Activated T-helper 1 cell treated with Interleukin-2 at 50 U/mL for 16 hours (primary cell): ENCODE data around the gene GOLPH3L.
"Not testable (repeated sequence)": the region's sequence is repeated elsewhere in the genome, so short reads cannot be mapped to it uniquely, and the experiment has no call there.

Source experiments
- DNase-seq: peaks from one replicate; pipeline ENCODE4 v3.0.0-alpha.2; 2020; ENCODE audit warnings: low read depth

Gene GOLPH3L

GRCh38 chr1:150615346-150616201, 81.4 kb downstream of the GOLPH3L start:
- no peak for DNase-seq

DNA sequence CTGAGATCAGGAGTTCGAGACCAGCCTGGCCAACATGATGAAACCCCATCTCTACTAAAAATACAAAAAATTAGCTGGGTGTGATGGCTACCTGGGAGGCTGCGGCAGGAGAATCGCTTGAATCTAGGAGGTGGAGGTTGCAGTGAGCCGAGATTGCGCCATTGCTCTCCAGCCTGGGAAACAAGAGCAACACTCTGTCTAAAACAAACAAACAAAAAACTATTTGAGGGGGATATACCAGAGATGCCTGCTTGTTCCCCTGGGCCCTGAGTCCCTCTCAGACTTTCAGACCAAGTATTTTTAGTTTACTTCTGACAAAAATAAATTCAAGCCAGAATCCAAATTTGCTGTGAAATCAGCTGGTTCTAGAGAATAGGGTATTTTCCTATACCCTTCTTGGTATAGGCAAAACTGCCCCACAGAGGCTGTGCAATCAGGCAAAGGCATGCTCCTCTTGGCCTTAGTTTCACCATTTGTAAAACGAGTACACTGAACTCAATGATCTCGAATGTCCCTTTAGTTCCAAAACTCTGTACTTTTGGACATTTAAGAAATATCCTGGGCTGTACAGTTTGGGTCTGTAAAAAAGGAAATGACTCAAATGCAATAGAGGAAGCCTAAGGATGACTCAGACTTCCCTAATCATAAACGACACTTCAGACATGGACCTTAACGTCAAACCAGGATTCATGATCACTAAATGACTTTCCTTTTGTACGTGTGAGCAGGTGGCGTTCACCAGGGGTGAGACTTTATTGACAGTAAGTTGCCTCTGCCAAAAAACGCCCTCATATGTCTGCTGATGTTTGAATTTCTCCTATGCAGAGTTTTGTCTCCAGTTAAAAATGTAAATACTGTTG, 83.7 kb downstream of the GOLPH3L start:
- DNase-seq: peak; percentile 17

- DNase-seq: no peak
These were observed 85.0 kb downstream of the GOLPH3L start for GRCh38 chr1:150612014-150612345.

- DNase-seq: no peak
These were observed 86.4 kb downstream of the GOLPH3L start for GRCh38 chr1:150610576-150610975.

DNA sequence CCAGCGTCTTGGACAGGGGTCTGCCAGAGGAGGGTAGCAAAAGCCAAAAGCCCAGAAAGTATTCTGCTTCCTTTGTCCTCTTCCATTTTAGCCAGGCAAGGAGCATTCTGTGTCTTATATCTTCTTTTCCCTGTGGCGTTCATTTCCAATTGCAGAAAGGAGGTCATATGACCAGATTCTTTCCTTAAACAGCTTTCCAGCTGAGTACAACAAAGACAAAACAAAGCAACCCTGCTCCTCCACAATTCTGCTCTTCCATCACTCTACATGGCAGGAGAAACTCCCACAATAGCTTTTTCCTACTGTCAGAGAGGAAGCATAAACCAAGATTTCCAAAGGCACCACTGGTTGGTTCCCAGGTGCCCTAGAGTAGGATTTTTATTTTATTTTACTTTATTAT, 87.2 kb downstream of the GOLPH3L start:
- DNase-seq: no peak

DNA sequence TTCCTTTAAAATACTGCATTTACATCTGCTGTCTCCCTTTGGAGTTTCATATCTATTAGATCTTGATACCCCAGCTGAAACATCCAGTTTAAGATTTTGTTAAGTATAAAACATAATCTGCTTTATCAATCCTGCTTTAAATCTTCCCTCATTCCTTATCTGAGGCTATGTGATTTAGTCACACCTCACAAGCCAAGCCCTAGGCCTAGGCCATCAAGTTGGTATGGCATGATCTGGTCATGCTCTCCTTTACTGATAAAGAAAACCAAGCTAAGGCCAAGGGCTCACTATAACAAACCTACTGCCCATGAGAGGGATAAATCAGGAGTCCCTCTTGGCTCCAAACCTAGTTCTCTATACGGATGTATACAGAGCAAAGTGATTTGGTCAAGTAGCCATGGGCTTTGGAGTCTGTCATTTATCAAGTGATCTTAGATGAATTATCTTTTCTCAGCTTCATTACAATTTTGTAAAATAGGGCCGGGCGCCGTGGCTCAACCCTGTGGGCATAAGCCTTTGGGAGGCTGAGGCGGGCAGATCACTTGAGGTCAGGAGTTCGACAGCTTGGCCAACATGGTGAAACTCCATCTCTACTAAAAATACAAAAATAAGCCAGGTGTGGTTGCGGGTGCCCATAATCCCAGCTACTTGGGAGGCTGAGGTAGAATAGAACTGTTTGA, 90.4 kb downstream of the GOLPH3L start:
- no peak for DNase-seq

- DNase-seq: not testable (repeated sequence)
These were observed 91.6 kb downstream of the GOLPH3L start for GRCh38 chr1:150605451-150605731.

- DNase-seq: no peak
These were observed 92.7 kb downstream of the GOLPH3L start for GRCh38 chr1:150604226-150604588.

DNA sequence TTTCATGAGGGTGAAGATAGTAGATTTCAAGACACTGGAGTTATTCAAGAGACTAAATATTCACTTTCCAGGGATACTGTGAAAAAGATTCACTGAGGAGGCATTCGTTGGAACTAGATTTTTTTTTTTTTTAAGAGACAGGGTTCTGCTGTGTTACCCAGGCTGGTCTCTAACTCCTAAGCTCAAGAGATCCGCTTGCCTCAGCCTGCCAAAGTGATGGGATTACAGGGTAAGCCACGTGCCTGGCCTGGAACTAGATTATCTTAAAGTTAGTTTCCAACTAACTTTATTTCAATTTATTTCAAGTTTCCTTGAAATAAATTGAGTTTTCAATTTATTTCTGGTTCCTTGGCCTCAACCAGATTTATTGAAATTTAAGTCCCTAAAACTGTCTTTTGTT, 93.2 kb downstream of the GOLPH3L start:
- no peak for DNase-seq

DNA sequence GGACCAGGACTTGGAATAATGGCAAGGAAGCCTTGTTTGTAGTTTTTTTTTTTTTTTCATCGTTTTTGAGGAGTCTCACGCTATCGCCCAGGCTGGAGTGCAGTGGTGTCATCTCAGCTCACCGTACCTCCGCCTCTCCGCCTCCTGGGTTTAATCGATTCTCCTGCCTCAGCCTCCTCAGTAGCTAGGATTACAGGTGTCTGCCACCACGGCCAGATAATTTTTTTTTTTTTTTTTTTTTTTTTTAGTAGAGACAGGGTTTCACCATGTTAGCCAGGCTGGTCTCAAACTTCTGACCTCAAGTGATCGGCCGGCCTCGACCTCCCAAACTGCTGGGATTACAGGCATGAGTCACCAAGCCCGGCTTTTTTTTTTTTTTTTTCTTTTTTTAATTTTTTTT, 94.6 kb downstream of the GOLPH3L start:
- not testable (repeated sequence) for DNase-seq

GRCh38 chr1:150601540-150601939, 95.4 kb downstream of the GOLPH3L start:
- DNase-seq: no peak

- not testable (repeated sequence) for DNase-seq
These were observed 98.6 kb downstream of the GOLPH3L start for GRCh38 chr1:150598346-150598745.

DNA sequence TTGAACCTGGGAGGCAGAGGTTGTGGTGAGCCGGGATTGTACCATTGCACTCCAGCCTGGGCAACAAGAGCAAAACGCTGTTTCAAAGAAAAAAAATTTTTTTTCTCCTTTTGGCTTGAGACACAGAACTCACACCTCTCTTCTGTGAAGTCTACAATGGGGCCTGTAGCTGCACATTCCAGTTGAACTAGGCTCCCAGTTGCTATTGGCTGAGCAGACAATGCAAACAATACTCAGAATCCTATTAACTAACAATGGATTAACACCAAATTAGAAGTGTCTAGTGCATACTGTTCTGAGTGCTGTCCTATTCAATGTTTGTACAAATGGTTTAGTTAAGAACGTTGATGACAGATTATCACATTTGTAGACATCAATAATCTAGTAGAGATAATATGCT, 100.0 kb downstream of the GOLPH3L start:
- no peak for DNase-seq
